Activated T-cell treated with anti-CD3 and anti-CD28 coated beads for 4 hours (primary cell): ENCODE results near the gene CAPN10.

Experiments
- DNase-seq: peaks from one replicate; pipeline ENCODE4 v3.0.0-alpha.2; 2020

CAPN10 gene

GRCh38 chr2:240564561-240565332 is 21.8 kb upstream of the CAPN10 start:
- no peak for DNase-seq

DNA sequence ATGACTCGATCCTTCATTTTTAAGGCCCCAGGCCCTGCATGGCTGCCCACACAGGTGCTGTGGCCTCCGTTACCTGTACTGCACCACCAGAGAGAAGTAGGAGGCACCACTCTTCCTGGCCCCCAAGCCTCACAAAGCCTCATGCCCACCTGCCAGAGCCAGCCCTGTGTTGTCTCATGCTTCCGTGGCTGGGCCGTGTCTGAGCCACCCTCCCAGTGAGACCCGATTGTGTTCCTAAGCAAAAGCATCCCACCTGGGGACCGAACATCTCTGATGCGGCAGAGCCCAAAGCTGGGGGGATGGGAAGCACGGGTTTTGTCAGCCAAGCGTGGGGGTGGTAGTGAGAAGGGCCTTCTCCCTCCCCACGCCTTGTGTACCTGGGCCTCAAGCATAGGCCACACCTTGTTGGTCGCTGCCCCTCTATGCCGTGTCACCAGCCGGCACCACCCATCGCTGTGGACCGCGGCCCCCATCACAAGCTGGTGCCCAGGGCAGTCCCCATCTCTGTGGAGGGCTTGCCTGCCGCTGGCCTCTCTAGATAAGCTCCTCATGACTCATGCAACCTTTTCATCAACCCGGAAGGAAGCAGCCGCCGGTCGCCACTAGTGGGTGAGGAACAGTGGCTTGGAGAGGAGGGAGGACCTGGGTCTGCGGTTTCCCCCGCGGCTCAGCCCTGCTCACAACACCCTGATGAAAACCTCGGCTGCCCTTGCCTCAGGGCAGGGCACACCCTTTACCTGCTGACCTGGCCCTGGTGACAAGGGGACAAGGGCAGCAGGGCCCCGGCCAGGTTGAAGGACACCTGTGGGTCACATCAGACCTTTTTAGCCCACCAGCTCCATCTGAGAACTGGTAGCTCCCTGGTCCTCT is 21.0 kb upstream of the CAPN10 start:
- DNase-seq: peak; percentile 78

GRCh38 chr2:240566203-240567136 is 20.1 kb upstream of the CAPN10 start:
- peak; percentile 91 for DNase-seq

GRCh38 chr2:240567137-240567871 is 19.2 kb upstream of the CAPN10 start:
- DNase-seq: no peak

DNA sequence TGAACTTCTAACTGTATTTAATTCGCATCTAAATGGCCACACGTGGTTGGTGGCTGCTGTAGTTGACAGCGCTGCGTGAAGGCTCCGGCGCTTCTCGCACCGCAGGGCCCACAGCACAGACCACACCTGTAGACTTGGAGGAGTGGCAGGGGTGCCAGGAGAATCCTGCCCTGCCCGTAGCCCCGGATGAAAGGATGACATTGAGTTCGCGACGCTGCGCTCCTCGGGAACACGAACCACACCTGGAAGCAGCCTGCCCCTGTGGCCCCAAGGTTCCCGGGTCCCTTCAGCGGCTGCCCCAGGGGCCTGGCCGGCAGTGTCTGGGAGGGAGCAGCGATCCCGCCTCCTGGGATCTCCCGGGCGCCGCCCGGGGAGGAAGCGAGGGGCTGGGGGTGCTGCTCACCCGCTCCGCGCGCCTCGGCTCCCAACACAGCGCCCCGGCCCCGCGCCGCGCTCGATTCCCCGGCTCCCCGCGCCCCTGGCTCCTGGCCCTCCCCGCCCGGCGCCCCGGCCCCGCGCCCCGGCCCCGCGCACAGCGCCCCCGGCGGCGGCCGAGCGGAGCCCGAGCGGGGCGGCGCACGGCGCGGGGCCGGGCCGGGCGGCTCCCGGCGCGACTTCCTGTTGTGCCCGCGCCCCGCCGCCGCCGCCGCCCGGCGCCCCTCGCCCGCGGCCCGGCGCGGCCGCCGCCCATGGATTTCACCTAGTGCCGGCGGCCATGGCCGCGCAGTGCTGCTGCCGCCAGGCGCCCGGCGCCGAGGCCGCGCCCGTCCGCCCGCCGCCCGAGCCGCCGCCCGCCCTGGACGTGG is 18.5 kb upstream of the CAPN10 start, which contains the start of gene RNPEPL1:
RNPEPL1 (plus strand) TSS at position 613 of the 806 bp plus-strand sequence; CDS start at position 716, 103 bp downstream.
- DNase-seq: no peak

GRCh38 chr2:240568678-240569522 is 17.6 kb upstream of the CAPN10 start:
- DNase-seq: peak; percentile 47

GRCh38 chr2:240569523-240569997 is 17.0 kb upstream of the CAPN10 start:
- no peak for DNase-seq

GRCh38 chr2:240569998-240570530 is 16.5 kb upstream of the CAPN10 start:
- no peak for DNase-seq

DNA sequence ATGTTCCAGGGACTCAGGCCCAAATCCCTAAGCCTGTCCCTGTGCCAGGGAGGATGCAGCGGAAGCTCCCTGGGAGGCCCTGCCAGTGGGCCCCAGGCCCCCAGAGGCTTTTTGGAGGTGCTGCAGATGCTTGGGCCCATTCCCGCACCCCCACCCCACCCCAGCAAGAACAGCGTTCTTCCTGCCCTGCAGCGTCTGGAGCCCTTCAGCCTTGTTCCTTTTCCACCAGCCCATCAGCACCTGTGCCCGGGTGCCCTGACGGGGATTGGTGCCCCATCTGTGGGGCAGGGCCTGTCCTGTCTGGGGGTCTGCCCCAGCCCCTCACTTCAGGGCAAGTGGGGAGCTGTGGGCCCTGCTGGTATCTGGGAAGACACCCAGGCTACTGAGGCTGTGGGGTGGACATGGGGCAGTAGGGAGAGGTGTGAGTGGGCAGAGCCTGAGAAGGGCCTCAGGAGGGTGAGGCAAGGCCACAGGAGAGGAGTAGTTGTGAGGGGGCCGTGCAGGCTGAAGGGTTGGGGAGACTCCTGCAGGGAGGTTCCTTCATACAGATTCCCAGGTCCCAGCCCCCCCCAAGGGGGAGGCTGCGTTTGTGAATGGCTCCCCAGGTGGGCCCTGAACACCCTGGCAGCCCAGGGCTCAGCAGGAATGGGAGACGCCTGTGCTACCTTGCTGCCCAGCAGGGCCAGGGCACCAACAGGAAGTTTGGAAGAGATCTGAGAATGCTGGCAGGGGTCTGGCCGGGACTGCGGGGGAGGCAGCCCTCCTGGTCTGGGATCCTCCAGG is 15.8 kb upstream of the CAPN10 start:
- DNase-seq: no peak

DNA sequence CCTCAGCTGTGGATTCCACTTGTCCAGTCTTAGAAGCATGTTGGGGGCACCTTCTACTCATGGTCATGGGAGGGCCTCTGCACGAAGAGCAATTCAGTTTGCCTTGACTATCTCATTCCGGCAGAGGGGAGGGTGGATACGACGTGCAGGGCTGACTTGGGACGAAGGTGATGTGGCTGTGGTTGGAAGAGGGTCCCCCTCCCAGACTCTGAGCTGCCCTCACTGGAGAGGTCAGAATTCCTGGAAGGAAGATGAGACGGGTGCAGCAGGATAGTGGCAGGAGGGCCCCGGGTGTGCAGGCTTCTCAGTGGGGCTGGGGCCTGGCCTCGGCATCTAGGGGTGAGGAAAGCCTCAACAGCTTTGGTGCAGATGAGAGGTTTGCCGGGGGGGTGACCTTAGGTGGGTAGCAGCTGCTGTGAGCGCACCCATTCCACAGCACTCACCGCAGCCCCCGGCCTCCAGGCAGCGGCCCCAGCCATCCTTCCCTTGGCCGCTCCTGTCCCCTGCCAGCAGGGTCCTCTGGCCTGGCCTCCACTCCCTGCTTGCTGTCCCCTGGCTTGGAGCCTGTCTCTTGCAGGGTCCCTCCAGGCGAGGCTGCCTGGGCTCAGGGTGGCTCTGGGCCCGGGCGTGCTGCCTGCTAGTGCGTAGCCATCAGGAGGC is 15.1 kb upstream of the CAPN10 start:
- DNase-seq: no peak

- DNase-seq: no peak
These were observed 14.1 kb upstream of the CAPN10 start for GRCh38 chr2:240572141-240573031.

DNA sequence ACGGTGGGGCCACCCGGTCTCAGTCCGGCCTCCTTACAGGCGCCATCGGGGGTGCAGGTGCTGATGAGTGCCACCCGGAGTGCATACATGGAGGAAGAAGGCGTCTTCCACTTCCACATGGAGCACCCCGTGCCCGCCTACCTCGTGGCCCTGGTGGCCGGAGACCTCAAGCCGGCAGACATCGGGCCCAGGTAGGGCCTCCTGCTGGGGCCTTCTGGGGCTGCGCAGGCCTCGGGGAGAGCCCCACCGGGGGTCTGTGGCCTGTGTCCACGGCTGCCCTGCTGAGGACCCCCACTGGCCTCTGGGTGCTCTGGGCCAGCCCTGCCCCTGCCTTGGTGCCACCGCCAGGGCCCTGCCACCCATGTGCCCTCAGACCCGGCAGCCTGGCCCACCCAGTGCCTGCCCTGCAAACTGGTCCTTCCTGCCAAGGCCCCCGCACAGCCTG is 13.4 kb upstream of the CAPN10 start:
- no peak for DNase-seq

DNA sequence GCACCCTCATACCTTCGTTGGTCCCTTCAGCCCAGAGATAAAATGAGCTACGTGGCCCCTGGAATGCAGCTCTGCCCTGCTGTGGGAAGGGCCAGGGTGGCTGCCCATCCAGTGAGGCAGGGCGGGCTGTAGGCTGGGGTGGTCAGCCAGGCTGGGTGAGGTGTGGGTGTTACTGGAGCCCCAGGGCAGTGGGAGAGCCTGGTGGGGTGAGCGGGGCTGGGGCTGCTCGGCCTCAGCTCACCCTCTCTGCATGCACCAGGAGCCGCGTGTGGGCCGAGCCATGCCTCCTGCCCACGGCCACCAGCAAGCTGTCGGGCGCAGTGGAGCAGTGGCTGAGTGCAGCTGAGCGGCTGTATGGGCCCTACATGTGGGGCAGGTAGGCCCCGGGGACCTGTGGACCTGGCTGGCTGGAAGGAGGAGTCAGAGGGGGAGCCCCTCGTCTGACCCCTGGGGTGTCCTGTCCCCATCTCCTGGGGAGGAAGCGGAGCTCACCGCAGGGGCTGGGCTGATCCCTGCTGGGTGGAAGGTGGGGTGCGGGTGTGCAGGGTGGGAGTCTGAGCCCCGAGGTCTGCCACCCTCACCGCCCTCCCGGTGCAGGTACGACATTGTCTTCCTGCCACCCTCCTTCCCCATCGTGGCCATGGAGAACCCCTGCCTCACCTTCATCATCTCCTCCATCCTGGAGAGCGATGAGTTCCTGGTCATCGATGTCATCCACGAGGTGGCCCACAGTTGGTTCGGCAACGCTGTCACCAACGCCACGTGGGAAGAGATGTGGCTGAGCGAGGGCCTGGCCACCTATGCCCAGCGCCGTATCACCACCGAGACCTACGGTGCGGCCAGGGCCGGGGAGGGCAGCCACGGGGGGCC is 12.8 kb upstream of the CAPN10 start:
- no peak for DNase-seq

- DNase-seq: no peak
These were observed 12.0 kb upstream of the CAPN10 start for GRCh38 chr2:240574386-240575100.
